T-helper 2 cell treated with Interferon-gamma antibody and Interleukin-4, amounts not matched to agents 5 μg/mL and 100 μg/mL, for 36 hours (primary cell): Measurements from ENCODE around the gene ST6GALNAC1.
"Not testable (repeated sequence)": the region's sequence is repeated elsewhere in the genome, so short reads cannot be mapped to it uniquely, and the experiment has no call there.

ENCODE experiments used
- DNase-seq: peaks from one replicate; pipeline ENCODE4 v3.0.0; 2021; ENCODE audit warnings: low spot score
- H3K27ac Mint-ChIP-seq: one replicate; pipeline ENCODE4 v1.8.0; 2021; ENCODE audit warnings: mild to moderate bottlenecking, mixed read lengths
- H3K27me3 Mint-ChIP-seq: one replicate; pipeline ENCODE4 v1.8.0; 2021; ENCODE audit warnings: low read depth, mixed read lengths
- H3K36me3 Mint-ChIP-seq: one replicate; pipeline ENCODE4 v1.8.0; 2021; ENCODE audit warnings: low read depth, mixed read lengths
- H3K4me1 Mint-ChIP-seq: one replicate; pipeline ENCODE4 v1.8.0; 2021; ENCODE audit warnings: low read depth, mixed read lengths
- H3K4me3 Mint-ChIP-seq: one replicate; pipeline ENCODE4 v1.8.0; 2022; ENCODE audit warnings: mild to moderate bottlenecking, moderate library complexity, mixed read lengths
- H3K9me3 Mint-ChIP-seq: one replicate; pipeline ENCODE4 v1.8.0; 2021; ENCODE audit warnings: mixed read lengths

ST6GALNAC1 gene

GRCh38 chr17:76641501-76641900 lies 2.1 kb downstream of the ST6GALNAC1 start:
- peaks cover 11% of the 10 kb centered on the region for H3K27me3 Mint-ChIP-seq
- H3K9me3 Mint-ChIP-seq = peaks cover 7% of the 10 kb centered on the region
- H3K4me1 Mint-ChIP-seq = peaks cover 10% of the 10 kb centered on the region
- no peaks in the 10 kb centered on the region for H3K36me3 Mint-ChIP-seq
- no peak overlapping the region for H3K4me3 Mint-ChIP-seq
- DNase-seq = no peak
- H3K27ac Mint-ChIP-seq = no peak overlapping the region

GRCh38 chr17:76640550-76641380 lies 2.8 kb downstream of the ST6GALNAC1 start:
- Mint-ChIP-seq H3K27ac (no peak overlapping the region), H3K4me3 (no peak overlapping the region), H3K36me3 (no peaks in the 10 kb centered on the region), H3K27me3 (peaks cover 6% of the 10 kb centered on the region), H3K4me1 (peaks cover 10% of the 10 kb centered on the region), H3K9me3 (no peaks in the 10 kb centered on the region)
- no peak for DNase-seq

DNA sequence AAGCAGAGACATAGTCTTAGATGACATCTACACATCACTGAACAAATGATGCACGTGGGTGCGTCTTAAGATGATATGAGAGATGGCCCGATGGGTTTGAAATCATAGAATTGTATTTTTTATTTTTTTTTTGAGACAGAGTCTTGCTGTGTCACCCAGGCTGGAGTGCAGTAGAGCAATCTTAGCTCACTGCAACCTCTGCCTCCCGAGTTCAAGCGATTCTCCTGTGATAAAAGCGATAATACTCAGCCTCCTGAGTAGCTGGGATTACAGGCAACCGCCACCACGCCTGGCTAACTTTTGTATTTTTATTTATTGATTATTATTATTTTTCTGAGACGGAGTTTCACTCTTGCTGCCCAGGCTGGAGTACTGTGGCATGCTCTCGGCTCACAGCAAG lies 5.3 kb downstream of the ST6GALNAC1 start:
- Mint-ChIP-seq H3K9me3 (no peaks in the 10 kb centered on the region), H3K36me3 (no peaks in the 10 kb centered on the region), H3K27ac (no peak overlapping the region), H3K4me3 (no peak overlapping the region), H3K4me1 (peaks cover 3% of the 10 kb centered on the region), H3K27me3 (peaks cover 9% of the 10 kb centered on the region)
- DNase-seq = no peak

DNA sequence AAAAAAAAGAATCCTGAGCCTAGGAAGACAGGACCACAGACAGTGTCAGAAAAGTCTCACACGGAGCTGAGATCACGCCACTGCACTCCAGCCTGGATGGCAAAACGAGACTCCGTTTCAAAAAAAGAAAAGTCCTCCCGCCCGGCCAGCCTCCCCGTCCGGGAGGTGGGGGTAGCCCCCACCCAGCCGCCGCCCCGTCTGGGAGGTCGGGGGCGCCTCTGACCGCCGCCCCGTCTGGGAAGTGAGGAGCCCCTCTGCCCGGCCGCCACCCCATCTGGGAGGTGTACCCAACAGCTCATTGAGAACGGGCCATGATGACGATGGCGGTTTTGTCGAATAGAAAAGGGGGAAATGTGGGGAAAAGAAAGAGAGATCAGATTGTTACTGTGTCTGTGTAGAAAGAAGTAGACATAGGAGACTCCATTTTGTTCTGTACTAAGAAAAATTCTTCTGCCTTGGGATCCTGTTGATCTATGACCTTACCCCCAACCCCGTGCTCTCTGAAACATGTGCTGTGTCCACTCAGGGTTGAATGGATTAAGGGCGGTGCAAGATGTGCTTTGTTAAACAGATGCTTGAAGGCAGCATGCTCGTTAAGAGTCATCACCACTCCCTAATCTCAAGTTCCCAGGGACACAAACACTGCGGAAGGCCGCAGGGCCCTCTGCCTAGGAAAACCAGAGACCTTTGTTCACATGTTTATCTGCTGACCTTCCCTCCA lies 6.9 kb downstream of the ST6GALNAC1 start:
- H3K4me1 Mint-ChIP-seq, H3K9me3 Mint-ChIP-seq, DNase-seq, H3K4me3 Mint-ChIP-seq, H3K27me3 Mint-ChIP-seq, H3K36me3 Mint-ChIP-seq, H3K27ac Mint-ChIP-seq: not testable (repeated sequence)

- H3K4me1 Mint-ChIP-seq = no peaks in the 10 kb centered on the region
- no peaks in the 10 kb centered on the region for H3K36me3 Mint-ChIP-seq
- H3K27me3 Mint-ChIP-seq = peaks cover 5% of the 10 kb centered on the region
- no peak for DNase-seq
- no peak overlapping the region for H3K27ac Mint-ChIP-seq
- H3K9me3 Mint-ChIP-seq = no peaks in the 10 kb centered on the region
- no peak overlapping the region for H3K4me3 Mint-ChIP-seq
Observed at GRCh38 chr17:76635659-76636360, 7.7 kb downstream of the ST6GALNAC1 start.

DNA sequence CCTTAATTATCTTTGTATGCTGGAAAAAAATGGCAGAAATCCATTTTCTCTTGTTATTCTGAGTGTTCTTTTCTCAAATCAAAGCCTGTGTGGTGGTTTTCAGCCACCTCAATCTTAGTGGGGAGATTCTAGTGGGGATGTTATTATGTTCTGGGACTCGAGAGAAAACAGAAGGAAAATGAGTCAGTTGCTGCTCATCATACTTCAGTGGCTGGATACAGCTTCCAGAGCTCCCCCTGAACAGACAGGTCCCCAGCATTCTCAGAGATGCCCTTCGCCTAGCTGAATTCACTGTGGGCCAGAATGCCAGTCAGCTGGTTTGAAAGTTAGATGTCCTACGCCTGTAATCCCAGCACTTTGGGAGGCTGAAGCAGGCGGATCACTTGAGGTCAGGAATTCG lies 8.5 kb downstream of the ST6GALNAC1 start:
- H3K4me1 Mint-ChIP-seq = no peaks in the 10 kb centered on the region
- H3K27me3 Mint-ChIP-seq = peaks cover 5% of the 10 kb centered on the region
- no peaks in the 10 kb centered on the region for H3K9me3 Mint-ChIP-seq
- no peak for DNase-seq
- no peak overlapping the region for H3K27ac Mint-ChIP-seq
- H3K36me3 Mint-ChIP-seq = no peaks in the 10 kb centered on the region
- H3K4me3 Mint-ChIP-seq = no peak overlapping the region

GRCh38 chr17:76633628-76634328 lies 9.8 kb downstream of the ST6GALNAC1 start:
- no peak overlapping the region for H3K27ac Mint-ChIP-seq

GRCh38 chr17:76631821-76632565 lies 11.6 kb downstream of the ST6GALNAC1 start:
- DNase-seq = no peak
- H3K27ac Mint-ChIP-seq = no peak overlapping the region
- peaks cover 2% of the 10 kb centered on the region for H3K27me3 Mint-ChIP-seq
- no peak overlapping the region for H3K4me3 Mint-ChIP-seq
- H3K36me3 Mint-ChIP-seq = no peaks in the 10 kb centered on the region
- H3K4me1 Mint-ChIP-seq = no peaks in the 10 kb centered on the region
- no peaks in the 10 kb centered on the region for H3K9me3 Mint-ChIP-seq

More at GRCh38 chr17:76633628-76634328, 9.8 kb downstream of the ST6GALNAC1 start:
- no peaks in the 10 kb centered on the region for H3K36me3 Mint-ChIP-seq
- no peaks in the 10 kb centered on the region for H3K4me1 Mint-ChIP-seq
- no peaks in the 10 kb centered on the region for H3K9me3 Mint-ChIP-seq
- H3K4me3 Mint-ChIP-seq = no peak overlapping the region
- H3K27me3 Mint-ChIP-seq = peaks cover 3% of the 10 kb centered on the region
- DNase-seq = no peak

DNA sequence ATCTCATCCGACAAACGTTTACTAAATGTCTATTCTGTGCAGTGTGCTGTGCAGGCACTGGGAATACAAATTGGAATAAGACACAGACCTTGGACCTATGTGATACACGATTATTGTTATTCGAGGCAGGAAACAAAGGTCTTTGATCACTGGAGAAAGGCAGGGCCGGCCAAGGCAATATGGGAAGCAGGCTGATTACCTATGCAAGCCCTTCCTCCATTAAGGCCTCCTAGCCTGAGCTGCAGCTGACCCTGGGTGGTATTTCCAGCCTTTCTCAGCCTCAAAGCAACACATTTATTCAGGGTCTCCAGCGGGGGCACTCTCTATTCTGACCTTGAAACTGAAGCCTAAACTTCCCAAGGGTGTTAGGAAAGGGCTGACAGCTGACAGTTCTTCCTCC lies 13.4 kb downstream of the ST6GALNAC1 start:
- Mint-ChIP-seq H3K4me1 (no peaks in the 10 kb centered on the region), H3K27me3 (peaks cover 2% of the 10 kb centered on the region), H3K36me3 (no peaks in the 10 kb centered on the region), H3K4me3 (no peak overlapping the region), H3K27ac (no peak overlapping the region), H3K9me3 (no peaks in the 10 kb centered on the region)
- DNase-seq = no peak

- DNase-seq = no peak
- H3K4me1 Mint-ChIP-seq = peaks cover 4% of the 10 kb centered on the region
- no peak overlapping the region for H3K27ac Mint-ChIP-seq
- no peaks in the 10 kb centered on the region for H3K36me3 Mint-ChIP-seq
- no peaks in the 10 kb centered on the region for H3K9me3 Mint-ChIP-seq
- no peak overlapping the region for H3K4me3 Mint-ChIP-seq
- peaks cover 8% of the 10 kb centered on the region for H3K27me3 Mint-ChIP-seq
Observed at GRCh38 chr17:76627510-76627909, 16.0 kb downstream of the ST6GALNAC1 start.

DNA sequence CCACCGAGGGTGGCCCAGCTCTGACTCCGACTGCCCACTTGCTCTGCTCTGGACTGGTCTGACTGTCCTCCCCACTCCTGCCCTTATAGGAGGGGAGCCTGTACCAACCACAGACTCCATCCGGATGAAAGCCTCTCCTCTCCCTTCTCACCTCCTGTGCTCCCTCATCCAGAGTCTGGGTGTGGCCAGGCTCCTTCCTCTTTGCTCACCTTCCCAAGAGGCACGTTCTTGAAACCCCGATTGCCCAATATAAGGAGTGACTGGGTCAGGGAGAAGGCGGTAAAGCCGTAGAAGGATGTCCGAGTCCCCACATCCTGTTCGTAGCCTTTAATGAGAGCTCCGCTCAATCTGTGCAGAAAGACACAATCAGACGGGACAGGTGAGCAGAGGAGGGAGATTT lies 17.1 kb downstream of the ST6GALNAC1 start:
- Mint-ChIP-seq H3K4me1 (peaks cover 4% of the 10 kb centered on the region), H3K27ac (no peak overlapping the region), H3K36me3 (no peaks in the 10 kb centered on the region), H3K4me3 (no peak overlapping the region), H3K9me3 (no peaks in the 10 kb centered on the region), H3K27me3 (peaks cover 12% of the 10 kb centered on the region)
- no peak for DNase-seq

- H3K4me1 Mint-ChIP-seq = peaks cover 4% of the 10 kb centered on the region
- H3K9me3 Mint-ChIP-seq = no peaks in the 10 kb centered on the region
- H3K36me3 Mint-ChIP-seq = no peaks in the 10 kb centered on the region
- no peak for DNase-seq
- no peak overlapping the region for H3K27ac Mint-ChIP-seq
- peaks cover 12% of the 10 kb centered on the region for H3K27me3 Mint-ChIP-seq
- H3K4me3 Mint-ChIP-seq = no peak overlapping the region
Observed at GRCh38 chr17:76625496-76625895, 18.1 kb downstream of the ST6GALNAC1 start.
